Spinal cord (tissue), 10 donors: ENCODE measurements around the gene PRM3. TPM values are rescaled to one million over a fixed set of nuclear protein-coding genes. Genes with fewer than 3 reads are reported as not detected.
A peak's percentile ranks its signal among the peaks of the same experiment; 100 is the strongest.

Experiments used
- DNase-seq, 6 donors: peaks; one replicate each; pipeline versions ENCODE4 v3.0.0 to v3.0.0-alpha.2; 2013 to 2015; ENCODE audit warnings: low spot score in 6 of 6, low read depth in 4 of 6
- H3K27ac ChIP-seq: one replicate; pipeline ENCODE4 v1.5.1; 2013; ENCODE audit warnings: low read depth, low read length, control low read depth
- H3K27me3 ChIP-seq: one replicate; pipeline ENCODE4 v1.6.1; 2013; ENCODE audit warnings: low read length; ENCODE audit not compliant: control insufficient read depth, insufficient read depth
- H3K36me3 ChIP-seq: one replicate; pipeline ENCODE4 v1.6.1; 2013; ENCODE audit warnings: low read length; ENCODE audit not compliant: control insufficient read depth, insufficient read depth
- H3K4me1 ChIP-seq: one replicate; pipeline ENCODE4 v1.6.1; 2013; ENCODE audit warnings: low read length; ENCODE audit not compliant: control insufficient read depth, insufficient read depth
- H3K4me3 ChIP-seq: one replicate; pipeline ENCODE4 v1.5.1; 2013; ENCODE audit warnings: low read depth, low read length, control low read depth
- H3K9me3 ChIP-seq: one replicate; pipeline ENCODE4 v1.6.1; 2013; ENCODE audit warnings: low read length; ENCODE audit not compliant: control insufficient read depth, insufficient read depth
- WGBS: methylation state at CpG from one replicate; pipeline ENCODE4 v1.1.5; 2013; ENCODE audit warnings: missing lambda C conversion rate; ENCODE audit not compliant: insufficient coverage; 5-methylcytosine and 5-hydroxymethylcytosine counted together
- polyA plus RNA-seq, 2 donors: library from polyadenylated mRNA; unstranded; fragments of 120-200 nt; gene quantifications; one replicate each; pipeline ENCODE4 v1.2.1, GENCODE V29; 2013; ENCODE audit not compliant: insufficient read length in 2 of 2
- total RNA-seq, 2 donors: library from RNA; depleted of rRNA in 1 of 2; stranded (reverse); fragments of 120-200 nt in 1 of 2; fragments of >200 nt in 1 of 2; gene quantifications; one replicate each; pipeline versions ENCODE4 v1.2.3 to v1.2.4, GENCODE V29; 2013 to 2014
- donor health status: healthy.

Gene PRM3
- total and polyA plus RNA-seq, 4 donors: not detected

- H3K27me3 ChIP-seq: peaks cover 2% of the 10 kb centered on the region
- H3K36me3 ChIP-seq: no peaks in the 10 kb centered on the region
- H3K4me3 ChIP-seq: no peak overlapping the region
- H3K27ac ChIP-seq: no peak overlapping the region
- H3K9me3 ChIP-seq: no peaks in the 10 kb centered on the region
- WGBS: 89% methylated on average over 12 of the region's 12 CpGs
- peaks cover 16% of the 10 kb centered on the region for H3K4me1 ChIP-seq
- no peak for DNase-seq
Measured at GRCh38 chr16:11259655-11260595, 13.5 kb downstream of the PRM3 start.

GRCh38 chr16:11258553-11259492, 14.6 kb downstream of the PRM3 start:
- Histone ChIP-seq H3K9me3 (no peaks in the 10 kb centered on the region), H3K4me3 (no peak overlapping the region), H3K36me3 (no peaks in the 10 kb centered on the region), H3K27ac (no peak overlapping the region), H3K27me3 (peaks cover 2% of the 10 kb centered on the region), H3K4me1 (peaks cover 26% of the 10 kb centered on the region)
- DNase-seq: peak in 1 of 6 donors; percentile 30
- 79% methylated on average over 10 of the region's 15 CpGs for WGBS

GRCh38 chr16:11257131-11257938, 16.1 kb downstream of the PRM3 start:
- H3K9me3 ChIP-seq: no peaks in the 10 kb centered on the region
- peak overlapping the region; percentile 97 for H3K27ac ChIP-seq
- H3K4me1 ChIP-seq: peaks cover 31% of the 10 kb centered on the region
- no peaks in the 10 kb centered on the region for H3K36me3 ChIP-seq
- peak in 3 of 6 donors; percentile 51 to 88 (median 87) for DNase-seq
- peak overlapping the region; percentile 88 for H3K4me3 ChIP-seq
- H3K27me3 ChIP-seq: peaks cover 2% of the 10 kb centered on the region
- 54% methylated on average over 9 of the region's 21 CpGs for WGBS

GRCh38 chr16:11256661-11257130, 16.7 kb downstream of the PRM3 start:
- H3K4me1 ChIP-seq: peaks cover 31% of the 10 kb centered on the region
- H3K27ac ChIP-seq: peak overlapping the region; percentile 97
- H3K27me3 ChIP-seq: peaks cover 2% of the 10 kb centered on the region
- 0% methylated on average over 26 of the region's 32 CpGs for WGBS
- DNase-seq: peak in 2 of 6 donors; percentile 14 to 57
- H3K4me3 ChIP-seq: peak overlapping the region; percentile 88
- peaks cover 5% of the 10 kb centered on the region for H3K36me3 ChIP-seq
- H3K9me3 ChIP-seq: no peaks in the 10 kb centered on the region

- under 1% methylated on average over 100 of the region's 100 CpGs for WGBS
- Histone ChIP-seq H3K27ac (peak within 1 kb of the TSS; percentile 97), H3K4me1 (peaks cover 31% of the 10 kb centered on the region), H3K27me3 (peaks cover 2% of the 10 kb centered on the region), H3K4me3 (peak within 1 kb of the TSS; percentile 88), H3K9me3 (no peaks in the 10 kb centered on the region), H3K36me3 (peaks cover 5% of the 10 kb centered on the region)
- DNase-seq: peak in 5 of 6 donors; percentile 70 to 92 (median 78)
Measured at GRCh38 chr16:11255737-11256660, 17.4 kb downstream of the PRM3 start, which contains the start of gene SOCS1. Gene SOCS1 (minus strand): TSS chr16:11256204. CDS start chr16:11255478, 726 bp downstream.

- under 1% methylated on average over 105 of the region's 105 CpGs for WGBS
Measured at GRCh38 chr16:11254913-11255736, 18.3 kb downstream of the PRM3 start.

GRCh38 chr16:11253995-11254912, 19.2 kb downstream of the PRM3 start:
- no peak for DNase-seq
- H3K4me1 ChIP-seq: peaks cover 31% of the 10 kb centered on the region
- H3K27me3 ChIP-seq: peaks cover 2% of the 10 kb centered on the region
- peaks cover 6% of the 10 kb centered on the region for H3K36me3 ChIP-seq
- H3K4me3 ChIP-seq: peak overlapping the region; percentile 14
- 16% methylated on average over 11 of the region's 29 CpGs for WGBS
- H3K9me3 ChIP-seq: no peaks in the 10 kb centered on the region
- no peak overlapping the region for H3K27ac ChIP-seq

More at GRCh38 chr16:11254913-11255736, 18.3 kb downstream of the PRM3 start:
- Histone ChIP-seq H3K27me3 (peaks cover 2% of the 10 kb centered on the region), H3K9me3 (no peaks in the 10 kb centered on the region), H3K27ac (no peak overlapping the region), H3K4me1 (peaks cover 31% of the 10 kb centered on the region), H3K36me3 (peaks cover 5% of the 10 kb centered on the region), H3K4me3 (peak overlapping the region; percentile 41)
- peak in 3 of 6 donors; percentile 13 to 74 (median 68) for DNase-seq
